HG02571 (cell line): ENCODE results near the gene HSPBP1.

ENCODE experiments used
- ATAC-seq: cut with Tn5 transposase; IDR thresholded peaks from one replicate; pipeline ENCODE4 v1.9.1; 2021; ENCODE audit warnings: mild to moderate bottlenecking, moderate library complexity; ENCODE audit not compliant: unreplicated experiment

HSPBP1 gene

DNA sequence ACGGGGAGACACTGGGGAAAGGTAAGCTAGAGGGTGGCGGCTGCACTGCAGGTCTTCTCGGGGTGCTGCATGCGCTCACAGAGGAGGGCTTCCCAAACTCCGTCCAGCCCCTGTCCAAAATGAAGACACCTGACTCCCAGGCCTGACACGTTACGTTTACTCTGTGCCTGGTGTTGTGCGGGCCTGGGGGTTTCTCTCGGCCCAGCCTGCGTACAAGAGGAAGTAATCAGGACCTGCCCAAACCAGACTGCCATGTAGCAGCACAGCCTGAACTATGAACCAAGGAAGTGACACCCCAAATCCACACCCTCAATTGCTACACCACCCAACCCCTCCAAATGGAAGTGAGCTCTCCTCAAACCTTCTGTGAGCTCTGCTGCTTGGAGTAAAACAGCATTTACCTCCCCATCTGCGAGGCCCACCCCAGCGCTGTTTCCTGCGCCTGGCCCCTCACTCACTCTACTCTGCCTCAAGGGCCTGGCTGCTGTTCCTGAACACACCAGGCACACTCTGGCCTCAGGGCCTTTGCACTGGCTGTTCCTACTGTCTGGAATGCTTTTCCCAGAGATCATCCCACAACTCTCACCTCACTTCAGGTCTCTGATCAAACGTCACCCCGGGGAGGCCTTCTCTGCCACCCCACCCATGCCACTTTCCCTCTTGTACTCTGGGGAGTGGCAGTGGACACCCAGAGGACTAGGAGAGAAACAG lies 3.0 kb downstream of the HSPBP1 start:
- ATAC-seq: no peak

DNA sequence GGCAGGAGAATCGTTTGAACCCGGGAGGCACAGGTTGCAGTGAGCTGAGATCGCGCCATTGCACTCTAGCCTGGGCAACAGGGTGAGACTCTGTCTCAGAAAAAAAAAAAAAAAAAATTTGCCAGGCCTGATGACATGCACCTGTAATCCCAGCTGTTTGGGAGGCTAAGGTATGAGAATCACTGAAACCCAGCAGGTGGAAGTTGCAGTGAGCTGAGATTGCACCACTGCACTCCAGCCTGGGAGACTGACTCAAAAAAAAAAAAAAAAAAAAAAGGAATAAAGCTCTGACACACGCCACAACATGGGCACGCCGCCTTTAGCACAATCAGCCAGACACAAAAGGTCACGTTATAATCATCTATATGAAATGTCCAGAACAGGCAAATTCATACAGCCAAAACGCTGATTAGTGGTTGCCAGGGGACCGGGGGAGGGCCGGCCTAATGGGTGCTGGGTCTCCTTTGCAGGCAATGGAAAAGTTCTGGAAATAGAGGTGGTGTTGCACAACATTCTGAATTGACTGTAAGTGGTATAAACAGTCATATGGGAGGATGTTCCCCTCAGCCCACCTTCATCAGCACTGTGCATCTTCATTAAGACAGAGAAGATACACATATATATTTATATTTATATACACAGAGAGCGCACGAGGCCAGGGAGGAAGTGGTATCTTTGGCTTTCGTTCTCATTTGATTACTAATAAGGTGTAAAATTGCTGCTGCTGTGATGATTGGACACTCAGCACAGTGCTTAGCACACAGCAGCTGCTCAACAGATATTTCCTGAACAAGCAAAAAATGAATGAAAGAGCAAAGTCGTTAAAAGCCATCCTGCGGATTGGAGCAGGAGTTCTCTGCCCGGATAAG lies 3.8 kb downstream of the HSPBP1 start:
- no peak for ATAC-seq

DNA sequence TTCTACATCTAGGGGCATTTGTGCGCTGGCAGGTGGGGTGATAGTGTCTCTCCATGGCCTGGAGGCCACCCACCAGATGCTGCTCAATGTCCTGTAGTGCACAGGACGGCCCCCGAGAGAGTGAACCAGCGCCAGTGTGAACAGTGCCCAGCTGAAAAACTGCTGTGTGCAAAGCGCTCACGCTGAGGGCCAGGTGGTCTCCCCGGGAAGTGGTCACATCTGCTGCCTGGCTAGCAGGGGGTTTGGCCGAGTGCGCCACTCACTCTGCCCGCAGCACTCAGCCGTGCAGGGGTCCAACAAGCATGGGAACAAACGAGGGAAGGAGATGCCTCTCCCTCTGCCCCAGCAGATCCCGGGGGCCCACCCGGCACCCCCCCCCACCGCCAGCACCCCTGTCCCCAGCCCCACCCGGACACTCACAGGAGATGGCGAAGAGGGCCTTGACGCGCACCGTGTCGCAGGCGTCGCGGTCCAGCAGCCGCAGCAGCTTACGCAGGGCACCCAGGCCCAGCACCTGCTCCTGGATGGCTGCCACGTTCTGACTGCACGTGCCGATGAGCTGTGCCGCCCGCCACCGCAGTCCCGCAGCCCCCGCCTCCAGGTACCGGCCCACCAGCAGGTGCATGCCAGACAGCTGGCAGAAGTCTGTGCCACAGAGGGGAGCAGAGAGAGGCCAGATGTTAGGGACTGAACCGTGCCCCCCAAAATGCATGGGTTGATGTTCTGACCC lies 5.8 kb downstream of the HSPBP1 start:
- no peak for ATAC-seq

GRCh38 chr19:55272142-55272541 lies 7.8 kb downstream of the HSPBP1 start:
- ATAC-seq: no peak

GRCh38 chr19:55270172-55270942 lies 9.6 kb downstream of the HSPBP1 start:
- no peak for ATAC-seq

GRCh38 chr19:55269299-55269698 lies 10.6 kb downstream of the HSPBP1 start:
- ATAC-seq: no peak

DNA sequence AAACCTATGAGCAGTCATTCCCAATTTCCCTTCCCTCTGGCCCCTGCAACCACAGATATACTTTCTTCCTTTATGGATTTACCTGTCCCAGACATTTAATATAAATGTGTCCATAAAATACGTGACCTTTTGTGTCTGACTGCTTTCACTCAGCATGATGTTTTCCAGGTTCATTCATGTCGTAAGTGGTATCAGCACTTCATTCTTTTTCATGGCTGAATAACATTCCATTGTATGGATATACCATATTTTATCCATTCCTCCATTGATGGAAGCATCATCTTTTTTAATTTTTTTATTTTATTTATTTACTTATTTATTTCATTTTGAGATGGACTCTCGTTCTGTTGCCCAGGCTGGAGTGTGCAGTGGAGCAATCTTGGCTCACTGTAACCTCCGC lies 13.1 kb downstream of the HSPBP1 start:
- no peak for ATAC-seq

- ATAC-seq: no peak
Measured at GRCh38 chr19:55266404-55266803, 13.5 kb downstream of the HSPBP1 start.

GRCh38 chr19:55265723-55266386 lies 14.1 kb downstream of the HSPBP1 start:
- ATAC-seq: no peak

GRCh38 chr19:55265173-55265572 lies 14.7 kb downstream of the HSPBP1 start:
- no peak for ATAC-seq

GRCh38 chr19:55264531-55264930 lies 15.4 kb downstream of the HSPBP1 start:
- no peak for ATAC-seq

DNA sequence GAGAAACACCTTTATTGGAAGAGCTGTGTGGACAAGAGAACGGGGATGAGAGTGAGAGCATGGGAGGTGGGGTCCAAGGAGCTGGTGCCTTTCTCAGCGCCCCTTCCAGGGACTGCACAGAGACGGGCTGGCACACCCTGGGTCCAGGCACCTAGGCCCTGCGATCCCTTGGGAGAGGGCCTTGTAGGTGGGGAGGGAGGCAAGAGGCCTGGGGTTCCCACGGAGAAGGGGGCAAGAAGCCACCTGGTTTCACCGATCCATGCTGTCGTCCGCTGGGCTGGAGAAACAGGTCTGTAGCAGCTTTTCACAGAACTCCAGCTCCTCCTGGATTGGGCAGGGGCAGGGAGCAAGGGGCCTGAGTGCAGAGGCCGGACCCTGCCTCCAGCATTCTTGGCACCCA lies 17.6 kb downstream of the HSPBP1 start:
- ATAC-seq: no peak

GRCh38 chr19:55261671-55262126 lies 18.2 kb downstream of the HSPBP1 start:
- ATAC-seq: no peak

DNA sequence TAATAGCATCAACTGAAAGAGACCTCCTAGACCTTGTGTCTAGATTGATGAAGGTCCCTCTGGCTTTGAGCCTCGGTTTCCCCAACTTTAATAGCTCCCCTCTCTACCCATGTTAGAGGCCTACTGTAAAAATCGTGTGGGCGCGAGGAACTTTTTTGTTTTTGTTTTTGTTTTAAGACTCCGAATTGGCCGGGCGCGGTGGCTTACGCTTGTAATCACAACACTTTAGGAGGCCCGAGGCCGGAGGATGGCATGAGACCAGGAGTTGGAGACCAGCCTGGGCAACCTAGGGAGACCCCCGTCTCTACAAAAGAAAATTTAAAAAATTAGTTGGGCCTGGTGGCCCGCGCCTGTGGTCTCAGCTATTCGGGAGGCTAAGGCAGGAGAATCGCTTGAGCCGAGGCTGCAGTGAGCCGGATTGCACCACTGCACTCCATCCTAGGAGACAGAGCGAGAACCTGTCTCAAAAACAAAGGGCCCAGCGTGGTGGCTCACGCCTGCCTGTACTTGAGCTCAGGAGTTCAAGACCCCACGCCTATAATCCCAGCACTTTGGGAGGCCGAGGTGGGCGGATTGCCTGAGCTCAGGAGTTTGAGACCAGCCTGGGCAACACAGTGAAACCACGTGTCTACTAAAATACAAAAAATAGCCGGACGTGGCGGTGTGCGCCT lies 20.2 kb downstream of the HSPBP1 start:
- no peak for ATAC-seq

DNA sequence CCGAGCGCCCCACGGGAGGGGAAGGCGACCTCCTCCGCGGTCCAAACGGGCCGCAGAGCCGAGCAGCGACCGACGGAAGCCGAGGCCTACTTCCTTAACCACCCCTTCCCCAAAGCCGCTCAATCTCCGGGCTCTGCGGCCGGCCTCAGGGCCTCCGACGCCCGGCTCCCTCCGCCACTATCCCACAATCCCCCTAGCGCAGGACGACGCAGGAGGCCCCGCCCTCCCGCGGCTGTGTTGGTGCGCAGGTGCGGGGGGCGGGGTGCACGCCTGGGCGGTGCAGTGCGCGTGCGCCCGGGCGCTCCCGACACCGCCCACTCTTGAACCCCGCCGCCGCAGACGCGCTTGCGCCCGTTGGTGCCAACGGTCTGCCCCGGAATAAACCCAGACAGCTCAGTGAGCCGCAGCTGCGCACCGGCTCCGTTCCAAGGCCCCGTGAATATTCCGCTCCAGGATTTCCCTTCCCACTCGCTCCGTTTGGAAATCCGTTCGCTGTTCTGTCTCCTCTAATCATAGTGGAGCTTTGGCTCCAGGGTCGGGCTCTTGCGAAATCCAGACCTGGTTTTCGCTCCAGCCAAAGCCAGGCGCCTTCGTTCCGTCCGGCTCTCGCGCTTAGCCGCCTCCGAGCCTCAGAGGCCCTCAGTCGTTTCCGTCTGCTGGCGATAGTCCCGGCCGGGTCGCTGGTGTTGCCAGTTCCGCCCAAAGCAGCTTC lies 20.9 kb downstream of the HSPBP1 start, which contains the start of gene PPP6R1:
TSS of gene PPP6R1 (minus strand) at position 190 of the 712 bp plus-strand sequence. CDS start 11,914 bp downstream, outside the sequence.
- peak; percentile 68 for ATAC-seq

GRCh38 chr19:55258476-55258827 lies 21.5 kb downstream of the HSPBP1 start:
- ATAC-seq: peak; percentile 15

- no peak for ATAC-seq
Measured at GRCh38 chr19:55257461-55258420, 22.2 kb downstream of the HSPBP1 start.
